Measurements from ENCODE around the gene ADAMTSL5.
"Not testable (repeated sequence)": the region's sequence is repeated elsewhere in the genome, so short reads cannot be mapped to it uniquely, and the experiment has no call there.

GRCh38 chr19:1499231-1499630 is 13.6 kb downstream of the ADAMTSL5 start:
- TF ChIP-seq, protein P1, sequence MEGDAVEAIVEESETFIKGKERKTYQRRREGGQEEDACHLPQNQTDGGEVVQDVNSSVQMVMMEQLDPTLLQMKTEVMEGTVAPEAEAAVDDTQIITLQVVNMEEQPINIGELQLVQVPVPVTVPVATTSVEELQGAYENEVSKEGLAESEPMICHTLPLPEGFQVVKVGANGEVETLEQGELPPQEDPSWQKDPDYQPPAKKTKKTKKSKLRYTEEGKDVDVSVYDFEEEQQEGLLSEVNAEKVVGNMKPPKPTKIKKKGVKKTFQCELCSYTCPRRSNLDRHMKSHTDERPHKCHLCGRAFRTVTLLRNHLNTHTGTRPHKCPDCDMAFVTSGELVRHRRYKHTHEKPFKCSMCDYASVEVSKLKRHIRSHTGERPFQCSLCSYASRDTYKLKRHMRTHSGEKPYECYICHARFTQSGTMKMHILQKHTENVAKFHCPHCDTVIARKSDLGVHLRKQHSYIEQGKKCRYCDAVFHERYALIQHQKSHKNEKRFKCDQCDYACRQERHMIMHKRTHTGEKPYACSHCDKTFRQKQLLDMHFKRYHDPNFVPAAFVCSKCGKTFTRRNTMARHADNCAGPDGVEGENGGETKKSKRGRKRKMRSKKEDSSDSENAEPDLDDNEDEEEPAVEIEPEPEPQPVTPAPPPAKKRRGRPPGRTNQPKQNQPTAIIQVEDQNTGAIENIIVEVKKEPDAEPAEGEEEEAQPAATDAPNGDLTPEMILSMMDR (IDR thresholded peaks at IDR 0.05) = not testable (repeated sequence)
- TF ChIP-seq REST (IDR thresholded peaks at IDR 0.05; ENCODE audit: insufficient read depth in 1 of 2, low read depth in 2 of 2, low read length in 1 of 2); POLR2AphosphoS5 (IDR thresholded peaks at IDR 0.05; ENCODE audit: low read depth, low read length); SIN3A (IDR thresholded peaks at IDR 0.05; ENCODE audit: borderline replicate concordance, insufficient read depth, low read depth, low read length); TCF7L2 (IDR thresholded peaks at IDR 0.05; ENCODE audit: low read depth, low read length): not testable (repeated sequence)

All from Panc1 (cell line).